K562 (cell line): Measurements from ENCODE around the gene TSSK6. TPM values are rescaled to one million over a fixed set of nuclear protein-coding genes. Genes with fewer than 3 reads are reported as not detected.

Source experiments
- ATAC-seq: fragments of 200-7000 bp; cut with Tn5 transposase; 3 replicates; pipeline ENCODE4 v1.9.1; 2020; ENCODE audit warnings: moderate library complexity
- BruUV-seq: library from RNA; stranded (reverse); fragments of 400-500 nt; replicated peaks from 2 replicates; lab custom pipeline; 2021; lab: Mats Ljungman, UMichigan
- CTCF ChIA-PET: fragments of 300-600 bp; formaldehyde crosslinking; extraction: SDS; loops from one replicate; lab custom pipeline; 2021; ENCODE audit warnings: low intra/inter-chr PET ratio; lab: Yijun Ruan, JAX
- POLR2A ChIA-PET: fragments of 300-600, 350-650 bp; sonication (Branson Sonifier 250); formaldehyde crosslinking; extraction: SDS; loops from one replicate; lab custom pipeline; 2021; ENCODE audit warnings: antibody characterized with exemption, inconsistent platforms; lab: Yijun Ruan, JAX
- DNase-seq, 4 experiments: peaks; one replicate each; pipeline versions ENCODE4 v3.0.0 to v3.0.0-alpha.2; 2011 to 2018; ENCODE audit warnings: low spot score in 3 of 4, mixed read lengths in 3 of 4; ENCODE audit errors: extremely low read depth in 1 of 4
- FAIRE-seq: peaks from 2 replicates; lab custom pipeline; 2011; peaks lifted over from hg19 to GRCh38; lab: Jason Lieb, UNC
- H2AFZ ChIP-seq: 2 replicates; pipeline ENCODE4 v1.6.0; 2011; ENCODE audit warnings: low read depth, low read length, control low read depth, inconsistent platforms
- H3K27ac ChIP-seq: fragments of 200-600 bp; 3 replicates; pipeline ENCODE4 v1.8.0; 2011; ENCODE audit warnings: low read depth, mild to moderate bottlenecking, control low read depth, inconsistent platforms, low read length, moderate library complexity, mixed read lengths; ENCODE audit errors: extremely low read depth
- H3K27me3 ChIP-seq, 2 experiments: fragments of 300-600 bp in 1 of 2; 2 replicates in 1 of 2; 3 replicates in 1 of 2; pipeline versions ENCODE4 v1.6.0 to v1.8.0; 2011; ENCODE audit warnings: inconsistent platforms in 2 of 2, low read length in 2 of 2, mild to moderate bottlenecking in 1 of 2, mixed read lengths in 1 of 2, moderate library complexity in 1 of 2; ENCODE audit not compliant: control insufficient read depth in 2 of 2, insufficient read depth in 2 of 2
- H3K36me3 ChIP-seq: fragments of 300-600 bp; 3 replicates; pipeline ENCODE4 v1.8.0; 2011; ENCODE audit warnings: mild to moderate bottlenecking, low read length, inconsistent platforms; ENCODE audit not compliant: control insufficient read depth, insufficient read depth
- H3K4me1 ChIP-seq, 2 experiments: fragments of 200-600 bp in 1 of 2; replicated peaks in 1 of 2; 2 replicates in 1 of 2; 3 replicates in 1 of 2; pipeline versions ENCODE4 v1.5.1 to v1.8.0; 2011; ENCODE audit warnings: inconsistent platforms in 2 of 2, low read length in 2 of 2, mild to moderate bottlenecking in 1 of 2, mixed read lengths in 1 of 2, moderate library complexity in 1 of 2; ENCODE audit not compliant: control insufficient read depth in 2 of 2, insufficient read depth in 2 of 2
- H3K4me2 ChIP-seq: 2 replicates; pipeline ENCODE4 v1.6.1; 2011; ENCODE audit warnings: low read length, control low read depth, inconsistent platforms, mixed read lengths; ENCODE audit not compliant: insufficient read depth
- H3K4me3 ChIP-seq: fragments of 200-600 bp; sonication (generic), shearing (Covaris generic); 2 replicates; pipeline ENCODE4 v1.5.1; 2016; ENCODE audit warnings: control low read depth, inconsistent platforms
- H3K79me2 ChIP-seq: fragments of 200-600 bp; 3 replicates; pipeline ENCODE4 v1.8.0; 2011; ENCODE audit warnings: low read length, inconsistent platforms; ENCODE audit not compliant: control insufficient read depth, insufficient read depth
- H3K9ac ChIP-seq, 2 experiments: 2 replicates each; pipeline versions ENCODE4 v1.6.0 to v1.6.1; 2011; ENCODE audit warnings: low read depth in 2 of 2, low read length in 2 of 2, control low read depth in 1 of 2, inconsistent platforms in 1 of 2, mild to moderate bottlenecking in 1 of 2, mixed read lengths in 1 of 2; ENCODE audit not compliant: insufficient read depth in 1 of 2
- H3K9me1 ChIP-seq: one replicate; pipeline ENCODE4 v1.6.0; 2011; ENCODE audit warnings: inconsistent platforms, mild to moderate bottlenecking, low read length, moderate library complexity; ENCODE audit not compliant: control insufficient read depth, insufficient read depth
- H3K9me3 ChIP-seq: replicated peaks from 2 replicates; pipeline ENCODE4 v1.5.1; 2011; ENCODE audit warnings: low read depth, low read length, inconsistent platforms; ENCODE audit not compliant: control insufficient read depth, insufficient read depth
- H4K20me1 ChIP-seq: replicated peaks from 2 replicates; pipeline ENCODE4 v1.6.1; 2011; ENCODE audit warnings: low read length, inconsistent platforms, mixed read lengths; ENCODE audit not compliant: control insufficient read depth, insufficient read depth
- BCL6 ChIP-seq: fragments of 250-450 bp; sonication (Bioruptor Pico); IDR thresholded peaks from 2 replicates; pipeline ENCODE4 v1.4.0; 2020
- BCOR ChIP-seq: fragments of 450-650 bp; IDR thresholded peaks from 2 replicates; pipeline ENCODE4 v1.6.1; 2016
- CHAMP1 ChIP-seq: fragments of 450-650 bp; IDR thresholded peaks from 2 replicates; pipeline ENCODE4 v1.6.1; 2016; ENCODE audit warnings: mild to moderate bottlenecking
- CTBP1 ChIP-seq: fragments of 450-650 bp; IDR thresholded peaks from 2 replicates; pipeline ENCODE4 v1.6.1; 2016; ENCODE audit warnings: borderline replicate concordance
- E2F5 ChIP-seq: sonication (generic); formaldehyde crosslinking; IDR thresholded peaks from 2 replicates; pipeline ENCODE4 v1.8.0; 2022; ENCODE audit warnings: mild to moderate bottlenecking, missing genetic modification reagents
- HNRNPLL ChIP-seq: fragments of 200-400 bp; formaldehyde crosslinking; IDR thresholded peaks from 2 replicates; pipeline ENCODE4 v1.6.1; 2017; ENCODE audit warnings: low read length, low read depth, mild to moderate bottlenecking; ENCODE audit not compliant: poor library complexity, severe bottlenecking
- HNRNPUL1 ChIP-seq: fragments of 200-400 bp; formaldehyde crosslinking; IDR thresholded peaks from 2 replicates; pipeline ENCODE4 v1.6.1; 2017; ENCODE audit warnings: low read length
- KDM5B ChIP-seq: fragments of 200-600 bp; sonication (generic); IDR thresholded peaks from 2 replicates; pipeline ENCODE4 v1.6.1; 2012; ENCODE audit warnings: low read depth, mild to moderate bottlenecking, moderate library complexity, low read length, control low read depth, inconsistent platforms; ENCODE audit not compliant: insufficient replicate concordance
- MIER1 ChIP-seq: fragments of 450-650 bp; IDR thresholded peaks from 2 replicates; pipeline ENCODE4 v1.6.1; 2016; ENCODE audit warnings: antibody characterized with exemption, mild to moderate bottlenecking, low read depth
- MYC ChIP-seq, 2 experiments: fragments of 250-450 bp in 1 of 2; sonication (Bioruptor Pico) in 1 of 2; IDR thresholded peaks; 2 replicates each; pipeline versions ENCODE4 v1.5.1 to v1.6.1; 2012 to 2021; ENCODE audit warnings: low read depth in 2 of 2, borderline replicate concordance in 1 of 2, improper control_type of control experiment in 1 of 2, low read length in 1 of 2, mild to moderate bottlenecking in 1 of 2, moderate library complexity in 1 of 2
- RBFOX2 ChIP-seq: fragments of 200-400 bp; formaldehyde crosslinking; IDR thresholded peaks from 2 replicates; pipeline ENCODE4 v1.6.1; 2017; ENCODE audit warnings: low read depth, mild to moderate bottlenecking, low read length, moderate library complexity
- RBM17 ChIP-seq: fragments of 200-400 bp; formaldehyde crosslinking; IDR thresholded peaks from 2 replicates; pipeline ENCODE4 v1.6.1; 2017; ENCODE audit warnings: low read depth, mild to moderate bottlenecking, low read length, borderline replicate concordance
- RNF219 ChIP-seq: fragments of 250-450 bp; sonication (Bioruptor Pico); IDR thresholded peaks from 2 replicates; pipeline ENCODE4 v1.5.0; 2022; ENCODE audit warnings: mild to moderate bottlenecking
- SIN3A ChIP-seq, 2 experiments: fragments of 150-350 bp in 1 of 2; IDR thresholded peaks; 2 replicates each; pipeline ENCODE4 v1.6.1; 2011 to 2016; ENCODE audit warnings: borderline replicate concordance in 2 of 2, low read depth in 2 of 2, low read length in 2 of 2, mild to moderate bottlenecking in 2 of 2, moderate library complexity in 2 of 2; ENCODE audit not compliant: control insufficient read depth in 1 of 2
- ZFP36 ChIP-seq: fragments of 150-350 bp; IDR thresholded peaks from 2 replicates; pipeline ENCODE4 v1.6.1; 2018; ENCODE audit warnings: low read length, low read depth; ENCODE audit not compliant: partially characterized antibody
- ZNF384 ChIP-seq: IDR thresholded peaks from 2 replicates; pipeline ENCODE4 v1.6.1; 2012; ENCODE audit warnings: low read depth, low read length, improper control_type of control experiment
- ZNF436 ChIP-seq: fragments of 250-450, 450-650 bp; sonication (Bioruptor Pico); formaldehyde crosslinking; IDR thresholded peaks from 2 replicates; pipeline ENCODE4 v1.7.0; 2020; ENCODE audit warnings: mild to moderate bottlenecking
- ZNF644 ChIP-seq: fragments of 200-800 bp; sonication (Bioruptor generic); IDR thresholded peaks from 2 replicates; pipeline ENCODE4 v1.6.1; 2016; ENCODE audit warnings: low read depth, missing genetic modification characterization, missing compliant biosample characterization
- WGBS: fragments of 100-300 bp; shearing (Covaris generic); methylation state at CpG from one replicate; pipeline ENCODE4 v1.1.6; 2016; ENCODE audit warnings: low coverage, mixed read lengths; ENCODE audit not compliant: insufficient coverage; ENCODE audit errors: missing lambda C conversion rate; 5-methylcytosine and 5-hydroxymethylcytosine counted together
- in situ Hi-C: fragments of 300-500 bp; cut with MboI; formaldehyde crosslinking; loops from 4 replicates; pipeline ENCODE4 v1.15.0; 2018; ENCODE audit warnings: inconsistent platforms, mixed read lengths
- intact Hi-C: fragments of 100-400 bp; cut with micrococcal nuclease; formaldehyde crosslinking; loops from 2 replicates; pipeline ENCODE4 v1.14.2; 2022
- polyA plus RNA-seq, 8 experiments: library from polyadenylated mRNA; depleted of rRNA in 4 of 8; stranded (reverse) in 5 of 8; unstranded in 3 of 8; fragments of >200 nt; fragmentation: Nextera tagmentation in 2 of 8; fragmentation: Illumina TruSeq in 1 of 8; extraction: Ambion mirVana in 2 of 8; extraction: Trizol in 1 of 8; gene quantifications; 2 replicates each; pipeline versions ENCODE4 v1.2.1 to v1.2.3, GENCODE V29; 2011 to 2014; ENCODE audit warnings: inconsistent platforms in 1 of 8, missing spikeins in 1 of 8
- total RNA-seq, 7 experiments: library from RNA; depleted of rRNA in 6 of 7; stranded (reverse); fragments of >200 nt in 6 of 7; fragmentation: Illumina TruSeq in 2 of 7; extraction: Trizol in 2 of 7; gene quantifications; 2 replicates each; pipeline versions ENCODE4 v1.2.1 to v1.2.3, GENCODE V29; 2011 to 2021; ENCODE audit warnings: low replicate concordance in 1 of 7

TSSK6 gene
- total and polyA plus RNA-seq, 9 of the 15 experiments (the other 6 are each of a cell fraction or from before 2014, with no cell fraction given), result 0.21 to 2.6 (median 1.5) TPM; not detected in 3

GRCh38 chr19:19527371-19527656 is 12.0 kb upstream of the TSSK6 start:
- Histone ChIP-seq H3K27me3 (no peaks in the 10 kb centered on the region), H3K4me1 (peaks cover under 1 to 31% of the 10 kb centered on the region in 2 experiments), H3K9ac (no peak overlapping the region), H3K9me1 (peaks cover 8% of the 10 kb centered on the region), H3K4me3 (no peak overlapping the region), H2AFZ (no peak overlapping the region), H3K27ac (no peak overlapping the region), H4K20me1 (0 out of 2 replicates have a peak, but pooled peaks cover 6% of the 10 kb centered on the region), H3K79me2 (peaks cover 30% of the 10 kb centered on the region), H3K4me2 (no peak overlapping the region), H3K9me3 (no peaks in the 10 kb centered on the region), H3K36me3 (peaks cover 66% of the 10 kb centered on the region)
- no peak for ATAC-seq
- in situ Hi-C loops, result loop anchor here (25.0 kb wide), 1 partner anchor 110 kb away; the partner anchor contains the start of genes GMIP and LPAR2
- intact Hi-C loops, result no loop called here
- WGBS, result 95% methylated on average over 8 of the region's 9 CpGs
- CTCF ChIA-PET, result no interaction called here
- FAIRE-seq, result no peak
- TF ChIP-seq ZNF436 (CRISPR knock-in tag), result peak; percentile 74; the same call in 1 of the 2 replicates
- no peak for TF ChIP-seq SIN3A (IDR thresholded peaks at IDR 0.05; ENCODE audit: borderline replicate concordance in 2 of 2, control insufficient read depth in 1 of 2, low read depth in 2 of 2, low read length in 2 of 2)
- 0 out of 2 replicates have a peak, but pooled peaks have one; percentile 30 for TF ChIP-seq BCOR
- TF ChIP-seq KDM5B, result no peak
- no peak for TF ChIP-seq E2F5 (CRISPR knock-in tag)
- peak; percentile 94 for TF ChIP-seq ZFP36
- no peak for TF ChIP-seq ZNF644
- no peak for TF ChIP-seq CTBP1
- no peak for TF ChIP-seq HNRNPLL
- TF ChIP-seq RNF219 (CRISPR knock-in tag), result no peak
- TF ChIP-seq MIER1, result no peak
- no peak for TF ChIP-seq HNRNPUL1
- TF ChIP-seq BCL6, result no peak
- no peak for TF ChIP-seq MYC (IDR thresholded peaks at IDR 0.05; ENCODE audit: low read depth, low read length)
- no peak for TF ChIP-seq MYC (CRISPR knock-in tag; IDR thresholded peaks at IDR 0.05; ENCODE audit: borderline replicate concordance, low read depth)
- no peak for TF ChIP-seq RBM17
- TF ChIP-seq RBFOX2, result 0 out of 2 replicates have a peak, but pooled peaks have one; percentile 46
- TF ChIP-seq CHAMP1, result no peak
- no peak for TF ChIP-seq ZNF384
- POLR2A ChIA-PET, result interaction anchor here (0.6 to 0.9 kb wide), 3 partner anchors 11 to 79 kb away, joined by 3 to 6 read pairs (median 3); partner anchors contain the start of gene NDUFA13
- DNase-seq, result no peak
- no TSS peak for BruUV-seq
